Kidney epithelial cell (primary cell): ENCODE results near the gene CISH. TPM values are rescaled to one million over a fixed set of nuclear protein-coding genes. Genes with fewer than 3 reads are reported as not detected.

Experiments
- DNase-seq: peaks from one replicate; pipeline ENCODE4 v3.0.0-alpha.2; 2010; ENCODE audit warnings: low read depth
- H3K27me3 ChIP-seq: 2 replicates; pipeline ENCODE4 v1.6.0; 2011; ENCODE audit warnings: low read length; ENCODE audit not compliant: control insufficient read depth, insufficient read depth
- H3K36me3 ChIP-seq: 2 replicates; pipeline ENCODE4 v1.5.1; 2011; ENCODE audit warnings: low read length; ENCODE audit not compliant: control insufficient read depth, insufficient read depth
- H3K4me3 ChIP-seq: 2 replicates; pipeline ENCODE4 v1.5.1; 2011; ENCODE audit warnings: low read depth, mild to moderate bottlenecking, control low read depth, low read length
- total RNA-seq: library from RNA; depleted of rRNA; stranded (reverse); fragments of >200 nt; gene quantifications from 2 replicates; pipeline ENCODE4 v1.2.3, GENCODE V29; 2015
- TF ChIP-seq, protein P1 (sequence below): IDR thresholded peaks from 2 replicates; pipeline ENCODE4 v1.5.1; 2011; ENCODE audit warnings: mild to moderate bottlenecking, moderate library complexity, low read length, control low read depth, inconsistent platforms; ENCODE audit not compliant: insufficient read depth, poor library complexity, severe bottlenecking

CISH gene
- total RNA-seq, 1 donor from 2014 or later = 4.8 TPM

DNA sequence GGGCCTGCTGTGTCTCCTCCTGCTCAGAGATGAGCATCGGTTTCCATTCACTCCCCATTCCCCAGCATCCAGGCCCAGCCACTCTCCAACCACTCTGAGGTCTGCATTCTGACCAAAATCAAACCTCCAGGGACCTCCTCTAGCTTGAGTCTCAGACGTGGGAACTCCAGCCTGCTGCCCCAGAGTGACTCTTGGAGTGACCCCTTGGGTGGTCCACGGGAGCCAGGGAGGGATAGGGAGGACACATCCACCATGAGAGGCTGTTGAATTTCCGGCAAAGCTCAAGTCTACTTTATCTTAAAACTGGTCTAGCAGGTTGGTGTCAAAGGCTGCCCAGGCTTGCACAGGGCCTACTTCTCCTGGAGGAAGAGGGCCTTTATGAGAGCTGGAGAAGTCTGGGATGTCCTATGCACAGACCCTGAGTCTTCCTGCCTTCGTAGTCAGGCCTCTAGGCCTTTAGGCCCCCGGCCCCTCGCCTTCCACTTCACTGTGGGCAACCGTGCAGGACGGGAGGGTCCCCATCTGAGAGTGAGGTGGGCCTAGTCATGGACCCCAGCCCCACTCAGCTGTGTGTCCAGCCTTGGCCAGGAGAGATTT lies 8.9 kb downstream of the CISH start:
- TF ChIP-seq, protein P1, sequence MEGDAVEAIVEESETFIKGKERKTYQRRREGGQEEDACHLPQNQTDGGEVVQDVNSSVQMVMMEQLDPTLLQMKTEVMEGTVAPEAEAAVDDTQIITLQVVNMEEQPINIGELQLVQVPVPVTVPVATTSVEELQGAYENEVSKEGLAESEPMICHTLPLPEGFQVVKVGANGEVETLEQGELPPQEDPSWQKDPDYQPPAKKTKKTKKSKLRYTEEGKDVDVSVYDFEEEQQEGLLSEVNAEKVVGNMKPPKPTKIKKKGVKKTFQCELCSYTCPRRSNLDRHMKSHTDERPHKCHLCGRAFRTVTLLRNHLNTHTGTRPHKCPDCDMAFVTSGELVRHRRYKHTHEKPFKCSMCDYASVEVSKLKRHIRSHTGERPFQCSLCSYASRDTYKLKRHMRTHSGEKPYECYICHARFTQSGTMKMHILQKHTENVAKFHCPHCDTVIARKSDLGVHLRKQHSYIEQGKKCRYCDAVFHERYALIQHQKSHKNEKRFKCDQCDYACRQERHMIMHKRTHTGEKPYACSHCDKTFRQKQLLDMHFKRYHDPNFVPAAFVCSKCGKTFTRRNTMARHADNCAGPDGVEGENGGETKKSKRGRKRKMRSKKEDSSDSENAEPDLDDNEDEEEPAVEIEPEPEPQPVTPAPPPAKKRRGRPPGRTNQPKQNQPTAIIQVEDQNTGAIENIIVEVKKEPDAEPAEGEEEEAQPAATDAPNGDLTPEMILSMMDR = no peak
- DNase-seq = no peak
- Histone ChIP-seq H3K27me3 (no peaks in the 10 kb centered on the region), H3K4me3 (no peak overlapping the region), H3K36me3 (no peaks in the 10 kb centered on the region)

DNA sequence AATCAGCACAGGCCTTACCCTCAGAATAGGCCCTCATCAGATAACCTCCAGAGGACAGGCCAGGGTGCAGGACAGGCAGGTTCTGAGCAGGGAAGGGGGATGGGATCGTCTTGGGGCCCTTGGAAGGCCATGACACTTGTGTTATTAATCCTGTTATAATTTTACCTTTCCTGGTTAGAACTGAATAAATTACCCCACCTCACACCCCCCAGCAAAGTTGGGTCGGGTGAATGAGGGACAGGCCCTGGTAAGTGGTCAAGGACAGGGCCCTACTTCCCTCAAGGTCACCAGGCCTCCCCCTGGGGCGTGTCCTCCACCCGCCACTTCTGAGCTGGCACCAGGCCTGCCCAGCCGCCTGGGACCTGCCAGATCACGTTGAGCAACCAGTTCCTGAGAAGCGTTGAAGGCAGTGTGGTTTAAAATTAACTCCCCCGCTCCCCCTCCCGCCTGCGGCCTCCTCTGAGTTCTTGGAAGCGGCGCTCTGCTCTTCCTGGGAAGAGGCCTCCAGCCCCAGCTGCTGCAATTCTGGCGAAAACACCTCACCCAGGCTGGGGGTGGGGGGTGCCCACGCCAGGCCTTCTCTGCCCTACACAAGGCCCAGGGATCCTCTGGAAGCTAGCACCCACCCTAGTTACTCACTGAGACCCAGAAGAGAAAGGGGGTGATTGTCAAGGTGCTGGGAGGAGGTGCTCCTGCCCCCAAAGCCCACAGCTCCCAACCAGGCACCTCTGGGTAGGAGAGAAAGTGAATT lies 10.6 kb downstream of the CISH start:
- H3K36me3 ChIP-seq = no peaks in the 10 kb centered on the region
- TF ChIP-seq, protein P1 = no peak
- H3K4me3 ChIP-seq = no peak overlapping the region
- DNase-seq = peak; percentile 94
- no peaks in the 10 kb centered on the region for H3K27me3 ChIP-seq

- TF ChIP-seq, protein P1 = no peak
- H3K36me3 ChIP-seq = no peaks in the 10 kb centered on the region
- H3K4me3 ChIP-seq = no peak overlapping the region
- DNase-seq = no peak
- H3K27me3 ChIP-seq = no peaks in the 10 kb centered on the region
Measured at GRCh38 chr3:50600141-50600753, 11.3 kb downstream of the CISH start.

DNA sequence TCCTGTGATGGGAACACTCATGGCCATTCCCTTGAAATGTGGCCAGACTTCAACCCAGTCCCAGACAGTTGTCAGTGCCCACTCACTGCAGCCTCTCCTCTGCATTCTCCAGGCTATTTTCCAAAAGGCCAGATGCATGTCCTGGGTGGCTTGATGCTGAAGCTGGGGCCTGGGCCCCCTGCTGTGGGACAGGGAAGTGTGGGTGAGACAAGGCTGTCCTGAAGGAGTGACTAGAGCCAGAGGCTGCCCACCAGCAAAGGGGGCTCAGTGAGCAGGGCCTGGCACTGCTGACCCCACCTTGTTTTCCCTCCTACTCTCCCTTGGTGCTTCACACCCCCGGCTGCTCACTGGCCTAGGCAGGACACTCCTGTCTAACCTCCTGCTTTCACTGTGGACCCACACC lies 11.9 kb downstream of the CISH start:
- no peak for DNase-seq

GRCh38 chr3:50599115-50599715 lies 12.4 kb downstream of the CISH start:
- TF ChIP-seq, protein P1 = no peak
- no peaks in the 10 kb centered on the region for H3K36me3 ChIP-seq
- H3K27me3 ChIP-seq = no peaks in the 10 kb centered on the region
- H3K4me3 ChIP-seq = no peak overlapping the region
- DNase-seq = no peak

More for the DNA sequence above, 11.9 kb downstream of the CISH start:
- Histone ChIP-seq H3K27me3 (no peaks in the 10 kb centered on the region), H3K36me3 (no peaks in the 10 kb centered on the region), H3K4me3 (no peak overlapping the region)
- TF ChIP-seq, protein P1 = no peak
